CD4-positive, alpha-beta memory T cell (primary cell): ENCODE results near the gene SLC44A2. TPM values are rescaled to one million over a fixed set of nuclear protein-coding genes. Genes with fewer than 3 reads are reported as not detected.
A peak's percentile ranks its signal among the peaks of the same experiment; 100 is the strongest.

Experiments
- CTCF ChIA-PET: fragments of 350-600 bp; sonication (Branson Sonifier 250); formaldehyde crosslinking; loops from one replicate; lab custom pipeline; 2021; ENCODE audit warnings: inconsistent platforms; ENCODE audit not compliant: partially characterized antibody; lab: Charles Lee
- POLR2A ChIA-PET: fragments of 350-600 bp; sonication (Branson Sonifier 250); formaldehyde crosslinking; loops from one replicate; lab custom pipeline; 2021; ENCODE audit not compliant: partially characterized antibody; lab: Charles Lee
- DNase-seq, 5 donors: peaks; one replicate each; pipeline versions ENCODE4 v3.0.0 to v3.0.0-alpha.2; 2020 to 2022; ENCODE audit warnings: mixed read lengths in 1 of 5
- H3K27ac ChIP-seq: one replicate; pipeline ENCODE4 v1.7.0; 2013; ENCODE audit warnings: low read depth, low read length
- H3K27me3 ChIP-seq: 2 replicates; pipeline ENCODE4 v1.7.0; 2013; ENCODE audit warnings: mild to moderate bottlenecking, low read length, moderate library complexity; ENCODE audit not compliant: insufficient read depth
- H3K36me3 ChIP-seq: 2 replicates; pipeline ENCODE4 v1.7.0; 2013; ENCODE audit warnings: mild to moderate bottlenecking, low read length, moderate library complexity; ENCODE audit not compliant: insufficient read depth
- H3K4me1 ChIP-seq: 2 replicates; pipeline ENCODE4 v1.7.0; 2013; ENCODE audit warnings: mild to moderate bottlenecking, low read length, moderate library complexity; ENCODE audit not compliant: insufficient read depth
- H3K4me3 ChIP-seq, 2 donors: one replicate each; pipeline ENCODE4 v1.7.0; 2013; ENCODE audit warnings: low read length in 2 of 2, mild to moderate bottlenecking in 1 of 2
- H3K9me3 ChIP-seq, 2 donors: one replicate each; pipeline ENCODE4 v1.7.0; 2013; ENCODE audit warnings: low read length in 2 of 2, control low read depth in 1 of 2; ENCODE audit not compliant: control insufficient read depth in 1 of 2
- H3K27ac Mint-ChIP-seq, 7 donors: one replicate each; pipeline ENCODE4 v1.8.0; 2020 to 2021; ENCODE audit warnings: mixed read lengths in 7 of 7, mild to moderate bottlenecking in 6 of 7, inconsistent platforms in 3 of 7, moderate library complexity in 3 of 7
- H3K27me3 Mint-ChIP-seq, 2 donors: one replicate each; pipeline ENCODE4 v1.8.0; 2020 to 2021; ENCODE audit warnings: mixed read lengths in 2 of 2
- H3K36me3 Mint-ChIP-seq, 2 donors: one replicate each; pipeline ENCODE4 v1.8.0; 2020 to 2021; ENCODE audit warnings: mixed read lengths in 2 of 2, inconsistent platforms in 1 of 2, mild to moderate bottlenecking in 1 of 2
- H3K4me1 Mint-ChIP-seq, 4 donors: one replicate each; pipeline ENCODE4 v1.8.0; 2020 to 2021; ENCODE audit warnings: mixed read lengths in 4 of 4, mild to moderate bottlenecking in 1 of 4
- H3K4me3 Mint-ChIP-seq, 8 donors: one replicate each; pipeline ENCODE4 v1.8.0; 2020 to 2021; ENCODE audit warnings: mixed read lengths in 8 of 8, mild to moderate bottlenecking in 7 of 8, moderate library complexity in 6 of 8, inconsistent platforms in 3 of 8
- H3K9me3 Mint-ChIP-seq, 8 donors: one replicate each; pipeline ENCODE4 v1.8.0; 2020 to 2021; ENCODE audit warnings: mixed read lengths in 8 of 8, mild to moderate bottlenecking in 5 of 8, inconsistent platforms in 3 of 8, moderate library complexity in 1 of 8
- intact Hi-C: fragments of 100-400 bp; cut with micrococcal nuclease; formaldehyde crosslinking; loops from one replicate; pipeline ENCODE4 v1.15.1; 2023
- polyA plus RNA-seq, 2 donors: library from polyadenylated mRNA; unstranded; fragments of 300-500 nt; fragmentation: Illumina TruSeq; gene quantifications; one replicate each; pipeline ENCODE4 v1.2.3, GENCODE V29; 2021
- total RNA-seq, 2 experiments: library from RNA; stranded (reverse); gene quantifications; one replicate each; pipeline ENCODE4 v1.2.3, GENCODE V29; 2021

The SLC44A2 gene
- total and polyA plus RNA-seq, 4 experiments from 2014 or later = 195 to 284 (median 204) TPM

DNA sequence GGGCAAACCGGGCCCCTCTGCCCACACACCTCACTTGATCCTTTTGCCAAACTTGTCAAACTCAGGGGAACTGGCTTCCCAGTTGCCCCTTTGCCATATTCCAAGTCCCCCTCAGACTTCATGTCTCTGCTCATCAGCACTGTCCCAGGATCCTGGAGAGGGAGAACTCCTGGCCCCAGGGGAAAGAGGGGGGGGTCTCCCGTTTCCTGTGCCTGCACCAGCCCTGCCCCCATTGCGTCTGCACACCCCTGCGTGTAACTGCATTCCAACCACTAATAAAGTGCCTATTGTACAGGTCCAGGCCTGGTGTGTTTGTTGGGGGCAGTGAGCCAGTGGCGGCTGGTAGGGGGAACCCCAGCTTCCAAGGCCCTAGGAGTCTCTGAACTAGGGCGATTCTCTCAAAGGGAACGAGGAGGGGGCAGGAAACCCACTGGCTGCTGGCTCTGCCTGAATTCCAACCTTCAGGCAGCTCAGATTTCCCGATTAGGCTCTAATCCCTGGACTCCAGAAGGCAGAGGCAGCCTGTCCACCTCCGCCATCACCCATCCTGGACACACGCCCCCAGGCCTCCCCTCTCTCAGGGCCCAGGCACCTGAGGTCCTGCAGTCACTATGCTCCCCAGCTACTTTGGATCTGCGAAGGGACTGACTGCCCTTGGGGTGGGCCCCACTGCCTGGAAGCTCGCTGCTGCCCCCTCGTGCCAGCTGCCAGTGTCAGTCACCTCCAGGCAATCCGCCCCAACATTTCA lies 19.1 kb downstream of the SLC44A2 start:
- peaks cover 21 to 39% of the 10 kb centered on the region in 2 donors for H3K36me3 Mint-ChIP-seq
- Histone ChIP-seq H3K9me3 (no peaks in the 10 kb centered on the region), H3K4me1 (peaks cover 5% of the 10 kb centered on the region), H3K36me3 (peaks cover 25% of the 10 kb centered on the region), H3K27me3 (no peaks in the 10 kb centered on the region), H3K4me3 (no peak overlapping the region), H3K27ac (peak overlapping the region; percentile 37)
- no peak overlapping the region for H3K4me3 Mint-ChIP-seq
- ChIA-PET POLR2A (interaction anchor here (0.6 to 3.0 kb wide), 17 partner anchors 8 to 1921 kb away, joined by 3 to 48 read pairs (median 3); partner anchors contain the start of genes QTRT1 and SLC44A2), CTCF (interaction anchor here (0.7 to 13.5 kb wide), 42 partner anchors 8 to 281 kb away, joined by 3 to 473 read pairs (median 5); partner anchors contain the start of genes QTRT1, SLC44A2 and TYK2)
- no peaks in the 10 kb centered on the region for H3K9me3 Mint-ChIP-seq
- peak overlapping the region; percentile 31 to 88 (median 75) for H3K27ac Mint-ChIP-seq
- DNase-seq = peak; percentile 78 to 81 (median 80)
- peaks cover 7 to 28% (median 12%) of the 10 kb centered on the region in 4 donors for H3K4me1 Mint-ChIP-seq
- intact Hi-C loops = loop anchor here (1.0 kb wide), 4 partner anchors 40 to 139 kb away; no protein-coding TSS in a partner anchor
- H3K27me3 Mint-ChIP-seq = no peaks in the 10 kb centered on the region

DNA sequence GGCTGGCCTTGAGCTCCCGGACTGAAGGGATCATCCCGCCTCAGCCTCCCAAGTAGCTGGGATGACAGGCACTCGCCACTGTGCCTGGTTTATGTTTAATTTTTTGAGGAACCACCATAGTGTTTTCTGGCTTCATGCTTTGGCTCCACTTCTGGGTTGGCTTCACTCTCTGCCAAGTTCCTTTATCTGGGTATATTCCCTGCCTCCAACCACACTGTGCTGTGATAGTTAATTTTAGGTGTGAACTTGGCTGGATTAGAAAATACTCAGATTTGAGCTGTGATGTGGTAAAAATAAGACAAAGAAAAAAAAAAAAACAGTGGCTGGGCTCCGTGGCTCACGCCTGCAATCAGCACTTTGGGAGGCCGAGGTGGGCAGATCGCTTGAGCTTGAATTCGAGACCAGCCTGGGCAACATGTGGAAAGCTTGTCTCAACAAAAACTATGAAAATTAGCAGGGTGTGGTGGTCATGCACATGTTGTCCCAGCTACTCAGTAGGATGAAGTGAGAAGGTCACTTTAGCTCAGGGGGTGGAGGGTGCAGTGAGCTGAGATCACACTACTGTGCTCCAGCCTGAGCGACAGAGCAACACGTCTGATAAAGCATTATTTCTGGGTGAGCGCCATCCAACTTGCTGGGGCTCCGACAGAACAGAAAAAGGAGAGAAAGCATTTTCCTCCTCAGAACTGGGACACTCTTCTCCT lies 21.3 kb downstream of the SLC44A2 start:
- Mint-ChIP-seq H3K27ac (peak overlapping the region in 2 of 7 donors; percentile 35 to 36), H3K9me3 (no peaks in the 10 kb centered on the region), H3K4me1 (peaks cover 7 to 30% (median 13%) of the 10 kb centered on the region in 4 donors), H3K4me3 (no peak overlapping the region), H3K27me3 (no peaks in the 10 kb centered on the region), H3K36me3 (peaks cover 11 to 21% of the 10 kb centered on the region in 2 donors)
- H3K36me3 ChIP-seq = peaks cover 15% of the 10 kb centered on the region
- intact Hi-C loops = no loop called here
- no peak for DNase-seq
- no peak overlapping the region for H3K4me3 ChIP-seq
- POLR2A ChIA-PET = interaction anchor here (0.8 to 2.8 kb wide), 3 partner anchors 43 to 93 kb away, joined by 3 to 20 read pairs (median 5); no protein-coding TSS in a partner anchor
- H3K27ac ChIP-seq = no peak overlapping the region
- H3K4me1 ChIP-seq = peaks cover 7% of the 10 kb centered on the region
- H3K9me3 ChIP-seq = no peaks in the 10 kb centered on the region
- H3K27me3 ChIP-seq = no peaks in the 10 kb centered on the region
- CTCF ChIA-PET = interaction anchor here (1.0 to 13.5 kb wide), 10 partner anchors 10 to 138 kb away, joined by 3 to 473 read pairs (median 8); no protein-coding TSS in a partner anchor

- Mint-ChIP-seq H3K4me3 (no peak overlapping the region), H3K9me3 (no peaks in the 10 kb centered on the region), H3K4me1 (peaks cover 9 to 38% (median 24%) of the 10 kb centered on the region in 4 donors), H3K27me3 (no peaks in the 10 kb centered on the region), H3K27ac (peak overlapping the region in 3 of 7 donors; percentile 23 to 52 (median 26)), H3K36me3 (peaks cover 5 to 18% of the 10 kb centered on the region in 2 donors)
- Histone ChIP-seq H3K4me3 (no peak overlapping the region), H3K9me3 (no peaks in the 10 kb centered on the region), H3K4me1 (peaks cover 22% of the 10 kb centered on the region), H3K27ac (no peak overlapping the region), H3K27me3 (no peaks in the 10 kb centered on the region), H3K36me3 (peaks cover 2% of the 10 kb centered on the region)
- CTCF ChIA-PET = interaction anchor here (1.3 to 13.5 kb wide), 5 partner anchors 51 to 225 kb away, joined by 3 to 473 read pairs (median 8); no protein-coding TSS in a partner anchor
- POLR2A ChIA-PET = interaction anchor here (2.8 kb wide), 1 partner anchor 45 kb away, joined by 20 read pairs; no protein-coding TSS in a partner anchor
- intact Hi-C loops = no loop called here
- DNase-seq = no peak
Observed at GRCh38 chr19:10648360-10648759, 23.0 kb downstream of the SLC44A2 start.

DNA sequence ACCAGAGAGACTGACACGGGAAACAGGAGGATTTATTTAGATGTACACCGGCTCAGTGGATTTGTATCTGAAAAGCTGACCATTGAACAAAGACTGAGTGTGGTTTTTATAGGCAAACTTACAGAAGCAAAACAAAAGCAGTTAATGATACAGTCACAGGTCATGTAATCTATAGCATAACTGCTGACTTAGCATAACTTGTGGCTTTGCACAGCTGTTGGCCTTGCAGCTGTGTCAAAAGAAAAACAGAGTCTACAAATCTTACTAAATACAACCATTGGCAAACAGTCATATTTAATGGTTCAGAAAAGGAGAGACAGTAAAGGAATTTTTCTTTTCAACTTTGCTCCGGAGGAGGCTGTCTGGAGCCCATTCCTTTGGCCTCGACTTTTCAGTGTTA lies 26.5 kb downstream of the SLC44A2 start:
- intact Hi-C loops = loop anchor here (2.0 kb wide), 1 partner anchor 149 kb away; the partner anchor contains the start of gene KEAP1
- peaks cover 38% of the 10 kb centered on the region for H3K4me1 ChIP-seq
- Mint-ChIP-seq H3K36me3 (peaks cover 4 to 35% of the 10 kb centered on the region in 2 donors), H3K4me1 (peaks cover 21 to 48% (median 33%) of the 10 kb centered on the region in 4 donors), H3K4me3 (peak overlapping the region; percentile 63 to 95 (median 72)), H3K9me3 (peaks cover 0 to 3% (median 0%) of the 10 kb centered on the region in 8 donors), H3K27ac (peak overlapping the region; percentile 82 to 99 (median 98)), H3K27me3 (peaks cover 0 to 4% of the 10 kb centered on the region in 2 donors)
- CTCF ChIA-PET = interaction anchor here (0.7 to 13.5 kb wide), 4 partner anchors 8 to 80 kb away, joined by 3 to 473 read pairs (median 6); no protein-coding TSS in a partner anchor
- H3K36me3 ChIP-seq = no peaks in the 10 kb centered on the region
- no peaks in the 10 kb centered on the region for H3K9me3 ChIP-seq
- H3K27me3 ChIP-seq = no peaks in the 10 kb centered on the region
- DNase-seq = no peak
- H3K4me3 ChIP-seq = no peak overlapping the region
- POLR2A ChIA-PET = interaction anchor here (1.7 to 4.9 kb wide), 5 partner anchors 8 to 184 kb away, joined by 6 to 51 read pairs (median 13); partner anchors contain the start of genes DNM2, KRI1 and TMED1
- H3K27ac ChIP-seq = peak overlapping the region; percentile 100

- H3K4me3 ChIP-seq = peak overlapping the region; percentile 92 to 94
- no peaks in the 10 kb centered on the region for H3K9me3 ChIP-seq
- Mint-ChIP-seq H3K4me3 (peak overlapping the region; percentile 88 to 98 (median 96)), H3K9me3 (peaks cover 0 to 3% (median 0%) of the 10 kb centered on the region in 8 donors), H3K36me3 (peaks cover 4 to 41% of the 10 kb centered on the region in 2 donors), H3K27me3 (peaks cover 0 to 4% of the 10 kb centered on the region in 2 donors), H3K4me1 (peaks cover 23 to 55% (median 38%) of the 10 kb centered on the region in 4 donors), H3K27ac (peak overlapping the region; percentile 98 to 100 (median 99))
- intact Hi-C loops = loop anchor here (1.0 to 2.0 kb wide), 2 partner anchors 151 to 250 kb away; partner anchors contain the start of genes CDC37 and KEAP1
- CTCF ChIA-PET = interaction anchor here (2.5 to 13.5 kb wide), 2 partner anchors 9 to 71 kb away, joined by 9 to 473 read pairs; no protein-coding TSS in a partner anchor
- H3K4me1 ChIP-seq = peaks cover 52% of the 10 kb centered on the region
- POLR2A ChIA-PET = interaction anchor here (0.6 to 4.9 kb wide), 20 partner anchors 9 to 831 kb away, joined by 3 to 51 read pairs (median 4); partner anchors contain the start of genes CARM1, CDKN2D, DNM2 and KRI1
- no peaks in the 10 kb centered on the region for H3K27me3 ChIP-seq
- DNase-seq = no peak
- peak overlapping the region; percentile 100 for H3K27ac ChIP-seq
- no peaks in the 10 kb centered on the region for H3K36me3 ChIP-seq
Observed at GRCh38 chr19:10653482-10653731, 28.1 kb downstream of the SLC44A2 start.

DNA sequence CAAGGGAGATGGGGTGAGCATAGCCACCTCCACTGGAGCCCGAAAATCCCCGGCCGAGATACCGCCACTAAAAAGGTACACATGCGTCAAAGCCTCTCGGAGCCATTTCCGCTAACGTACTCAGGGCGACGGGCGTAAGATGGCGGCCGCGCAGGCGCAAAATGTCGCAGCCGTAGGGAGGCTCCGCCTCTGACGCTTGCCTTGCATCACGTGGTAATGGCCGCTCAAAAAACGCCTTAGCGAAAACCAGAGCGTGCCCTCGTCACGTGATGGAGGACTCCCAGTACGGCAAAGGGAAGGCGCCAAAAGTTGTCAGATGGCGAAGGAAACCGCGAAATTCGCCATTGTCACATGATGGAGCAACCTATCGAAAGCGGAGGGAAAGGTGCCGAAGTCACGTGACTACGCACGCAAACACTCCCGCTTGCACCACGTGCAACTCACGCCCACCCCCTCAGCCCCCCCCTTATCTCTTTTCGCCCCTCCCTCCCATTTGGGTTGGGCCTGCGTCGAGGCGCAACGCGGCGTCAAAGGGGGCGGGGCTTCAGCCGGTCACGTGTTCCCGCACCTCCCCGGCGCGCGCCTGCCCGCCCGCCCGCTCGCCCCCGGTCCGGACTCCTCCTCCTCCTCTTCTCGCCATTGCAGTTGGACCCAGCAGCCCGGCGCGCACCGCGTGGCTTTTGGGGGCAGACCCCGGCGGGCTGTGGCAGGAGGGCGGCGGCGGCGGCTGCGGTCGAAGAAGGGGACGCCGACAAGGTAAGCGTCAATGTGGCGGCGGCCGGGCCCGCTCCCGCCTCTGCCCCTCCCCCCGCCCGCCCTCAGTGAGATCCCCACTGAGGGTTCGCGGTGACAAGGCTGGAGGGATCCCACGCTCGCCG lies 28.6 kb downstream of the SLC44A2 start, which contains the start of gene ILF3:
TSS of gene ILF3 (plus strand) at position 615 of the 878 bp plus-strand sequence. CDS start 16,260 bp downstream, outside the sequence.
- peak; percentile 100 for DNase-seq
- Mint-ChIP-seq H3K4me1 (peaks cover 24 to 59% (median 40%) of the 10 kb centered on the region in 4 donors), H3K9me3 (peaks cover 0 to 3% (median 0%) of the 10 kb centered on the region in 8 donors), H3K36me3 (peaks cover 4 to 41% of the 10 kb centered on the region in 2 donors), H3K4me3 (peak within 1 kb of the TSS; percentile 93 to 98 (median 96)), H3K27ac (peak within 1 kb of the TSS; percentile 98 to 100 (median 99)), H3K27me3 (peaks cover 0 to 4% of the 10 kb centered on the region in 2 donors)
- Histone ChIP-seq H3K27me3 (no peaks in the 10 kb centered on the region), H3K9me3 (no peaks in the 10 kb centered on the region), H3K36me3 (no peaks in the 10 kb centered on the region), H3K4me3 (peak within 1 kb of the TSS; percentile 92 to 94), H3K4me1 (peaks cover 57% of the 10 kb centered on the region), H3K27ac (peak within 1 kb of the TSS; percentile 100)
- POLR2A ChIA-PET = interaction anchor here (0.6 to 4.9 kb wide), 19 partner anchors 9 to 832 kb away, joined by 3 to 51 read pairs (median 4); partner anchors contain the start of genes CARM1, CDKN2D, DNM2 and KRI1
- CTCF ChIA-PET = interaction anchor here (2.5 to 13.5 kb wide), 2 partner anchors 10 to 72 kb away, joined by 9 to 473 read pairs; no protein-coding TSS in a partner anchor
- intact Hi-C loops = loop anchor here (1.0 to 2.0 kb wide), 9 partner anchors 41 to 251 kb away; partner anchors contain the start of genes CARM1, CDC37, KEAP1 and KRI1
